BJ (cell line): ENCODE data around the gene FEM1A. TPM values are rescaled to one million over a fixed set of nuclear protein-coding genes. Genes with fewer than 3 reads are reported as not detected.
A peak's percentile ranks its signal among the peaks of the same experiment; 100 is the strongest.

Experiments used
- CTCF ChIA-PET: fragments of 350-600 bp; formaldehyde crosslinking; extraction: SDS; loops from one replicate; lab custom pipeline; 2021; ENCODE audit warnings: antibody characterized with exemption, inconsistent platforms; lab: Yijun Ruan, JAX
- POLR2A ChIA-PET: fragments of 300-600 bp; sonication (Branson Sonifier 250); formaldehyde crosslinking; extraction: SDS; loops from one replicate; lab custom pipeline; 2021; ENCODE audit warnings: antibody characterized with exemption; lab: Charles Lee
- DNase-seq: peaks from one replicate; pipeline ENCODE4 v3.0.0-alpha.2; 2011; ENCODE audit warnings: low read depth
- H3K27me3 ChIP-seq: 2 replicates; pipeline ENCODE4 v1.6.0; 2011; ENCODE audit warnings: low read length; ENCODE audit not compliant: control insufficient read depth, insufficient read depth
- H3K36me3 ChIP-seq: 2 replicates; pipeline ENCODE4 v1.5.1; 2011; ENCODE audit warnings: low read length; ENCODE audit not compliant: control insufficient read depth, insufficient read depth
- H3K4me3 ChIP-seq: 2 replicates; pipeline ENCODE4 v1.5.1; 2011; ENCODE audit warnings: low read depth, mild to moderate bottlenecking, control low read depth, low read length
- CTCF ChIP-seq: IDR thresholded peaks from 2 replicates; pipeline ENCODE4 v1.5.1; 2011; ENCODE audit warnings: low read depth, mild to moderate bottlenecking, control low read depth, inconsistent platforms, low read length, moderate library complexity; ENCODE audit not compliant: insufficient read depth
- polyA plus RNA-seq: library from polyadenylated mRNA; depleted of rRNA; stranded (reverse); fragments of >200 nt; gene quantifications from 2 replicates; pipeline ENCODE4 v1.2.3, GENCODE V29; 2011

FEM1A gene
- polyA plus RNA-seq, 1 experiment: 5.6 TPM

DNA sequence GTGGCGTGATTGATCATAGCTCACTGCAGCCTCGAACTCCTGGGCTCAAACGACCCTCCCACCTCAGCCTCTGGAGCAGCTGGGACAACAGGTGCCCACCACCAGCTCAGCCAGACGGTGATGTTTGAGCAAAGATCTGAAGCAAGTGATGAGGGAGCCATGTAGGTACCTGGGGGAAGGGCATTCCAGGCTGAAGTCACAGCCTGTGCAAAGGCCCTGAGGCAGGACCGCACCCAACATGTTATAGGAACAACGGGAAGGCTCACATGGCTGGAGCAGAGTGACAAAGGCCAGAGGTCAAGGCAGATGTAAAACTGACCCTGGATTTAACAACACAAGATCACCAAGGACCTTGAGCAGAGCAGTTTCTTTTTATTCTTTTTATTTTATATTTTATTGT, 14.8 kb downstream of the FEM1A start:
- ChIA-PET POLR2A (no interaction called here), CTCF (interaction anchor here (1.1 to 8.3 kb wide), 4 partner anchors 44 to 230 kb away, joined by 3 to 225 read pairs (median 76); partner anchors contain the start of gene UHRF1)
- TF ChIP-seq CTCF: no peak
- Histone ChIP-seq H3K27me3 (no peaks in the 10 kb centered on the region), H3K36me3 (no peaks in the 10 kb centered on the region), H3K4me3 (no peak overlapping the region)
- no peak for DNase-seq

DNA sequence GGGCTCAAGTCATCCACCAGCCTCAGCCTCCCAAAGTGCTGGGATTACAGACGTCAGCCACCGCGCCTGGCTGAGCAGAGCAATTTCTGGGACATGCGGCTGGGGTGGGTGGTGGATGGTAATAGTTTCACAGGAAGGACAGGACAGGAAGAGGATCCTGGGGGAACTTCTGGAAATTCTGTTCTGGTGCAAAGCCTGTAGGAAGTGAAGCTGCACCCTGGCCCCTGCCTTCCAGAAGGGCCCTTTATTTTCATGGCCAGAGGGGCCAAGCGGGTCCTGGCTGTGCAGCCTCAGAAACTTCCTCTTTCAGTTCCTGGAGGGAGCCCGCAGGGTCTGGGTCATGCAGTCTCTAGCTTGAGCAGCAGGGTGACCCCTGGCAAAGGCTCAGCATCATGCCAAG, 15.7 kb downstream of the FEM1A start:
- no peak for TF ChIP-seq CTCF
- CTCF ChIA-PET: interaction anchor here (0.7 to 8.3 kb wide), 5 partner anchors 44 to 1841 kb away, joined by 3 to 225 read pairs (median 40); partner anchors contain the start of gene UHRF1

DNA sequence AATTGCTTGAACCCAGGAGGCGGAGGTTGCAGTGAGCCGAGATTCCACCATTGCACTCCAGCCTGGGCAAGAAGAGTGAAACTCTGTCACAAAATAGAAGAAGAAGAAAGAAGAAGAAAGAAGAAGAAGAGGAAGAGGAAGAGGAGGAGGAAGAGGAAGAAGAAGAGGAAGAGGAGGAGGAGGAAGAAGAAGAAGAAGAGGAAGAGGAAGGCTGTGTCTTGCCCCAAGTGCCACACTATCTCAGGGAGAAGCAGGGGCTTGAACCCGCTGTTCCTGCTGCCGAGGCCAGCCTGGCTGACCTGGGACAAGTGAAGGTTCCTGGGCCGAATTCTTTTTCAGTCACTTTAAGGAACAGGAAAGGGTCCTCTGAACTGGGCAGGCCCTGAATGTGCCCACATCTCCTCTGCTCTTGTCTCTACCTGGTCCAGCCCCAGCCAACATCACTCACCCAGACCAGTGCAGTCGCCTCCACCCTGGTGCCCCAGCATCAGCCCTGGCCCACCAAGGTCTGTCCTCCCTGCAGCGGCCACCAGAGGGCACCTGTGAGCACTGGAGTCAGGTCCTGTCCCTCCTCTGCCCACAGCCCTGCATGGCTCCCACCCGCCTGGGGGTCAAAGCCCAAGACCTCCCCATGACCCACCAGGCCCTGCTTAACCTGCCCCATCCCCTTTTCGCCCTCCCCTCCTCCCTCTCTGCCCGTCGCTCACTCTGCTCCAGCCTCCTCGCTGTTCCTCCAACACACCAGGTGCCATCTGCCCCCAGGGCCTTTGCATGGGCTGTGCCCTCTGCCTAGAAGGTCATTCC, 20.0 kb downstream of the FEM1A start:
- POLR2A ChIA-PET: interaction anchor here (2.2 kb wide), 1 partner anchor 100 kb away, joined by 10 read pairs; no protein-coding TSS in a partner anchor
- CTCF ChIA-PET: interaction anchor here (0.5 to 8.3 kb wide), 16 partner anchors 11 to 226 kb away, joined by 3 to 225 read pairs (median 7); partner anchors contain the start of gene UHRF1
- peaks cover 6% of the 10 kb centered on the region for H3K36me3 ChIP-seq
- TF ChIP-seq CTCF: peak; percentile 90
- H3K27me3 ChIP-seq: no peaks in the 10 kb centered on the region
- no peak for DNase-seq
- no peak overlapping the region for H3K4me3 ChIP-seq

More for the DNA sequence above, 15.7 kb downstream of the FEM1A start:
- DNase-seq: no peak
- POLR2A ChIA-PET: no interaction called here
- Histone ChIP-seq H3K4me3 (no peak overlapping the region), H3K36me3 (no peaks in the 10 kb centered on the region), H3K27me3 (no peaks in the 10 kb centered on the region)

DNA sequence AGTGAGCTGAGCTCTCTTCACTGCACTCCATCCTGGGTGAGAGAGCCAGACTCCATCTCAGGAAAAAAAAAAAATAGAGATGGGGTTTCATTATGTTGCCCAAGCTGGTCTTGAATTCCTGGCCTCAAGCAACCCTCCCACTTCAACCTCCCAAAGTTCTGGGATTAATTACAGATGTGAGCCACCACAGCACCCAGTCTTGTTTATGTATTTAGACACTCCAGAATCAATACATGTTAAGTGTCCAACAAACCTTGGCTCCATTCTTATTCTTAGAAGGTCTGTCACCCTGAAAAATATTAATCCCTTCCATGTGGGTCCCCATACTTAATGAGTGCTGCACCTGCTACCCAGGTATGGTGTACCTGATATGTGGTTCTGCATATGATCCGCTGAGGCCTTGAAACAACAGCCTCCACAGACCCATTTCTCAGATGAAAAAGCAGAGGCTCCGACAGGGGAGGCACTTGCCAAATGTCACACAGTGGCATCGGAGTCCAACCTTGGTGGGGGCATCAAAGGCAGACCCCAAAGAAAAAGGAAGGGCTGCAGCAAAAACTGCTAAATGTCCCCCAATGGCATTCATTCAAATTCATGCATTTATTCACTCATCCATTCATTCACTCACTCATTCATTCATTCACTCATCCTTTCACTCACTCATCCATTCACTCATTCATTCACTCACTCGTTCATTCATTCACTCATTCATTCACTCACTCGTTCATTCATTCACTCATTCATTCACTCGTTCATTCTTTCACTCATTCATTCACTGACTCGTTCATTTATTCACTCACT, 23.3 kb downstream of the FEM1A start:
- TF ChIP-seq CTCF: no peak
- Histone ChIP-seq H3K36me3 (peaks cover 26% of the 10 kb centered on the region), H3K4me3 (no peak overlapping the region), H3K27me3 (no peaks in the 10 kb centered on the region)
- ChIA-PET CTCF (interaction anchor here (0.8 to 3.2 kb wide), 2 partner anchors 37 to 97 kb away, joined by 6 to 32 read pairs; no protein-coding TSS in a partner anchor), POLR2A (no interaction called here)
- DNase-seq: no peak
